GM12892 (cell line): Measurements from ENCODE around the gene CYP4F22.

Source experiments
- POLR2A ChIP-seq: IDR thresholded peaks from 2 replicates; pipeline ENCODE4 v1.6.1; 2011; ENCODE audit warnings: low read depth, low read length, control low read depth
- POLR2AphosphoS5 ChIP-seq: IDR thresholded peaks from 2 replicates; pipeline ENCODE4 v1.6.1; 2011; ENCODE audit warnings: low read depth, low read length, control low read depth

GRCh38 chr19:15589760-15590451, 81.6 kb downstream of the CYP4F22 start:
- TF ChIP-seq POLR2A (no peak), POLR2AphosphoS5 (no peak)
